Measurements from ENCODE around the gene CFAP210.

DNA sequence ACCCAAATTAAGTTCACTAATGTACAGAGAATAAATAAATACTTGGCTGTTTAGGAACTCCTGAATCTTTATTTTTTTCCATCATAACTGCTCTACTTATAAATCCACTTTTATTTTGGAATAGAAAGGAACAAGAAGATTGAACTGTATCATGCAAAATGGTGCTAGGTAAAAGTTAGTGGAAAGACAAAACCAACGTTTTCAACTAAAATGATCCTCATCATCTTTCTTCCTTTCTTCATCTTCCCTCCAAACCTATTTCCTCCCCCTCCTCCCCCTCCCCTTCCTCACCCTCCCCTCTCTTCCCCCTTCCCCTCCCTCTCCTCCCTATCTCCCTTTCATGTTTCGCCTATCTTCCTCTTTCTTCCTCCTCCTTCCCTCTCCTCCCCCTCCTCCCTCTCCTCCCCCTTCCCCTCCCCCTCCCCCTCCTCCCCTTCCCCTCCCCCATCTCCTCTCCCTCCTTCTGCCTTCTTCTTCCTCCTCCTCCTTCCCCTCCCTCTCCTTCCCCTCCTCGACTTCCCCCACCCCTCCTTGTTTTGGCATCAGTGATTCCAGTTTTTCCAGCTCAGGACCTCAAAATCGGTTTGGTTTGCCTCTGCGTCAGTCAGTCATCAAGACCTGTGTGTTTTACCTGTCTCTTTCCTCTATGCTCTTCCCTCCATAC lies 44.5 kb upstream of the CFAP210 start:
- no peak for TF ChIP-seq CTCF (IDR thresholded peaks at IDR 0.05; ENCODE audit: poor library complexity)
- no peak for TF ChIP-seq EZH2phosphoT487 (IDR thresholded peaks at IDR 0.05; ENCODE audit: low read depth, severe bottlenecking, unreplicated experiment)
- TF ChIP-seq EZH2 (IDR thresholded peaks at IDR 0.05; ENCODE audit: borderline replicate concordance) = no peak
